CMK (cell line): ENCODE data around the gene STT3B.
A peak's percentile ranks its signal among the peaks of the same experiment; 100 is the strongest.

Source experiments
- DNase-seq: peaks from one replicate; pipeline ENCODE4 v3.0.0-alpha.2; 2010; ENCODE audit warnings: low read depth

The STT3B gene

DNA sequence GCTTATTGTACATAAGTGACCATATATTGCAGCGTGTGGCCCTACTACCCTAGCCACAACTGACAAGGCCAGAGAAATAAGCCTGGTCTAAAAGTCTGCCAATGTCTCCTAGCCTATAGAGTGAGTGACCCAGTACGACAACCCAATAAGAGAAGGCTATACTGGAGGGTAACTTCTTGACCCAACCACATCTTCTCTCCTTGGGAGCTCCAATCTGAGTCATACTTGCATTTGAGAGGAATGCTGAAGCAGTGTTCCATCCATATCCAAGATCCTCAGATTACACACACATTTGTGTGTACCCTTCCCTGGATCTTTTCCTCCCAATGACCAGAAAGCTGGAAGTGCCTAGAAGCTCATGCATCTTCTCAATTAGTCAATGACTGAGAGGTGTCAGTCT lies 11.3 kb upstream of the STT3B start:
- DNase-seq = no peak

GRCh38 chr3:31522152-31522551 lies 10.6 kb upstream of the STT3B start:
- DNase-seq = no peak

DNA sequence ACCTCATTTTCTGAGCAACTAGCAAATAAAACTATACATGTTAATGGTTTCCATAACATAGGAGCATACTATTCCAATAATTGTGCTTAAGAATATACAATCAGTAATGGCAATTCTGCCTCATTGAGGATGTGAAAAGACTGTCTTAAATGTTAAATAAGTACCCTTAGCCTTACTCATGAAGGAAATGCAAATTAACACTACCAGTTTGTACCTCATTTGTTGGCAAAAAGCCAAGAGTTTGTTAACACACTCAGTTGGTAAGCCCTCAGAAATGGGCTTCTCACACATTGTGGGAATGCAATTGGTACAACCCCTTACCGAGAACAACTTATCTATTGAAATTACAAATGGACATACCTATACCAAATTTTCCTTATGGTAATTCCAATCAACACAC lies 9.2 kb upstream of the STT3B start:
- DNase-seq = no peak

DNA sequence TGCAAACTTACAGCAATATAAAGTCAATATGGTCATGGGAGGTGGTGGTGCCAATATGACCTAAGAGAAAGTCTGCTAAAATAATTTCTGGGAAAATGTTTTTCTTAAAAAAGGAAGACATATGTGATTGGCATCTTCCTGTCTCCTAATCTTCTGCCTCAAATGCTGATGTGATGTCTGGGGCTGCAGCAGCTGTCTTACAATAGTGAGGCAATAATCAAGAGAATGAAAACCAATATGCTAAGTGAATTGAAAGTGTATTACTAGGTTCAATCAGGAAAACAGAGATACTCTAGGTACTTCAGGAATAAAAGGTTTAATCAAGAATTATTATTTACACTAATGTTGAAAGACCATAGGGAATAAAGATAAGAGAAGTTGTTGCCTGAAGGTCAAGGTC lies 7.2 kb upstream of the STT3B start:
- DNase-seq = no peak

GRCh38 chr3:31529421-31529820 lies 3.3 kb upstream of the STT3B start:
- DNase-seq = no peak

GRCh38 chr3:31530039-31530959 lies 2.4 kb upstream of the STT3B start:
- DNase-seq = no peak

GRCh38 chr3:31530960-31531335 lies 1.8 kb upstream of the STT3B start:
- no peak for DNase-seq

DNA sequence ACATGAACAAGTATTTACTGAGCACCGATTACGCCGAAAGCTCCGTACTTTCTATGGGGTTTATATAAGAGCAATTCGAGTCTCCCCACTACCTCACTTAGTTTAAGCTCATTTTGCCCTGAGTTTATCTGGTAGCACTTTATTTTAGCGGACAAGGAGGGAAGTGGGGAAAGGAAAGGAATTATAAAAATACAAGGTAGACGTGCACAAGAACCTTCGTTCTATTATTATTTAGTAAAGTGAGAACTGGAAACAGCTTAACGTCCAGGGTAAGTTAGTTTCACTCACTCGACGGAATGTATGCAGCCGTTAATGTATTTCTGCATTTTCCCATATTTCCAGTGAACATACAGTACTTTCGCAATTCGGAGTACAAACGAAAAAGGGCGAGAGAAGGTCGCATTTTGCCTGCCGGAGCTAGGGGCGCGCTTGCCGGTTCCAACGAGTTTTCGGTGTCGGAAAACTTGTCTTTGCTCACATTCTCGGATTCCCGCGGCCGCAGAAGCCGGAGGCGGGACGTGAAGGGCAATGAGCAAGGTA lies 1.2 kb upstream of the STT3B start:
- no peak for DNase-seq

GRCh38 chr3:31531992-31532586 lies 636 bp upstream of the STT3B start:
- DNase-seq = peak; percentile 95

DNA sequence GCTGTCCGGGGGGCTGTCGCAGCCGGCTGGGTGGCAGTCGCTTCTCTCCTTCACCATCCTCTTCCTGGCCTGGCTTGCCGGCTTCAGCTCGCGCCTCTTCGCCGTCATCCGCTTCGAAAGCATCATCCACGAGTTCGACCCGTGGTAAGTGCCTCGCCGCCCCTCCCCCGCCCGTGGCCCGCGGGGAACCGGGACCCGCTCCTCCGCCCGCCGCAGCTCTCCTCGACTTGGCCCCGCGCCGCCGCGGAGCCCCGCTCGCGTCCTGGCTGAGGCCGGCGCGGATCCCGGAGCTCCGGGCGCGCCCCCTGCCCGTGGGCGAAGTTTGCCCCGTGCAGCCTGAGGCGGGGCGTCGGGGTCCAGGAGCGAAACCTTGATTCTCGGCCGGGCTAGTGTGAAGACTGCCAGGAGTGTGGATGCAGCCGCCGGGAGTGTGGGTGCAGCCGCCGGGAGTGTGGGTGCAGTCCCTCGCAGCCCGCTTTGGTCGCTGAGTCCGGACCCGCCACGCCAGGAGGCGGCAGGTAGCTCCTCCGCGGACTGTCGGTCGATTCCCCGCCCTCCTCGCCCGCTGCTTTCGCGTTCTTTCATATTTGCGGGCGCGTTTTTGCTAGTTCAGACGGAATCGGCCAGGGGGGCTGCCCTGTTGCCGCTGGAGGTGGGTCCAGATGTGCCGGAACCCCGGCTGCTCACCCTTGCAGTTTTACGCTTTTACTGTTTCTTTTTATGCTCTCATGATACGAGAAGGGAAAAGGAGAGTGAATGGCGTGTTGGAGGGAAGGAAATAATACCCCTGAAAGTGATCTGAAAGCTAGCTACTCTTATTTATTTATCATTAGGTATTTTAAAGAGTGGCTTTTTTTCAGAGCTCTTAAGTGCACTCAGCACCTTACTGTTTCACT lies 692 bp downstream of the STT3B start:
- DNase-seq = no peak

DNA sequence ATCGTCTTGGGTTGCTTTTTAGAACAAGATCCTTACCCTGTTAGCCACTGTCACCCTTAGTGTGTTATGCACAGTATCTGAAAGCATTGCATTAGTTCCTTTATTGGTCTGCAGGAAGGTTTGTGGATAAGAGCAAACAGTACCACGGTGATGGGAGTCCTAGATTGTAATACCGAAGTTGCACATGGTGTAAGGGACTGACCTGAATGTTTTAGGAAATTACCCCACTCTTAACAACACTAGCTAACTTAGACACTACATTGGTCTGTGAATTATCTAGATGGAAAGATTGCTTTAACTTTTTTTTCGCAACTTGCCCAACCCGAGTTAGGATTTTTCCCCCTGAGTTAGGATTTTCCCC lies 1.3 kb downstream of the STT3B start:
- DNase-seq = no peak

DNA sequence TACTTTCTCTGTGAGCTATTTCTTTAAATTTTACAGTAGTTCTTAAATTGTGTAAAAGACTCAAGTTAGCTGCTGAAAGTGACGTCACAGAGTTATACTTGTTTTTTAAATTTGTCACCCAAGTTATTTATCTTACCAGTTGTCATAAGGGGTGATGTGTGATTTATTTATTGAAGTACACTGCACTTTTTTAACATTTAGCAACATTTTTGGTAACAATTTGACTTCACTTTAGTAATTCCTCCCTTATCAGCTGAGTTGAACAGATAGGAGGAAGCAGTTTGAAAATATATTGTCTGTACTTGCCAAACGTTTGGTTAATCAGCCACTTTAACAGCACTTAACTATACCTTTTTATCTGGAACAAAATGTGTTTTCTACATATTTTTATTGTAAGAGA lies 3.8 kb downstream of the STT3B start:
- DNase-seq = no peak

- no peak for DNase-seq
Measured at GRCh38 chr3:31538801-31539200, 6.1 kb downstream of the STT3B start.

GRCh38 chr3:31539275-31539674 lies 6.5 kb downstream of the STT3B start:
- DNase-seq = no peak

GRCh38 chr3:31541089-31541488 lies 8.4 kb downstream of the STT3B start:
- DNase-seq = no peak

DNA sequence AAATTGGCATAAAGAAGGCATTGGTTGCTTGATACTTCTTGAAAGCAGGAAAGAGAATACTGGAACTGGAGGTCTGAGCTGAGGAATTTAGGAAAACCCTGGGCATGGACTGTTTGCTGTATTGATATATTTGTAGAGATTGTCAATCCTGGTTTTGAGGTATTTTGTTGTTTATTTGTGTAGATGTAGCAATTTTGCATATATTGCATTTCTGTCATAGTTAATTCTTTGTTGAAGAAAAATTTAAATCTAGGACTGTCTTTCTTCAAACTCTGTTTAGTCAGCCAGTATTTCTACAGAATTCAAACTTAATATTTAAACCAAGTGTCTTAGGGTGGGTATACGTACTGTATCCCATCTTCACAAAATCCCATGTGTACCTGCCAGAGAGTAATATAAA lies 9.5 kb downstream of the STT3B start:
- DNase-seq = no peak

DNA sequence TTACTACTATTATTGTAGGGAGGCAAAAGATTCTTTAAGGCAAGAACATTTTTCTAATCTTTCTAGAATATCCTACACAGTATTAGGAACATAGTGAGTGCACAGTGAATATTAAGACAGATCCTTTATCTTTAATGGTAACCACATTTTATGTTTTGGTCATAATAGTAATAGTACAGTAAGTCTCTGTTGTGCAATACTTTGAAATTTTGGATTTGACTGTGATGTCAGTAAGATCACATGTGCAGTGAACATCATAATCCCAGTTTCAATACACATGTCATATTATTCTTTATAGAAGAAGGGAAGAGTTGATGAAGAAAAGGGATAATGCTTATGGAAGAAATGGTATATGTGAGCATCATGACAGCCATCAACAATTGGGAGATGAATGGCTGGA lies 10.7 kb downstream of the STT3B start:
- no peak for DNase-seq

- no peak for DNase-seq
Measured at GRCh38 chr3:31544634-31545033, 11.9 kb downstream of the STT3B start.

DNA sequence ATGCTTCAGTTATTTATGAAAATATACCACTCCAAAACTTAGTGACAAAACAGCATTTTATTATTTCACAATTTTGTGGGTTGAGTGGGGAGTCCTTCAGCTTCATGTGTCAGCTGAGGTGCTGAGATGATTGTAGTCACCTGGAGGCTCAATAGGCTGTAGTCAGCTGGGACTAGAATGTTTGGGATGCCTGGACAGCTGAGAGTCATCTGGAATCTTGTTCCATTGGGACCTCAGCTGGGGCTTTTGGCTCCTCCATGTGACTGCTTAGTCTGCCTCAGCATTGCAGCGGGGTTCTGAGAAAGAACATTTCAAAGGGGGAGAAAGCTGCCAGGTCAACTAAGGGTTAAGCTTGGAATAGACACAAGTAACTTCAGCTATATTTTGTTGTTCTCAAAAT lies 13.4 kb downstream of the STT3B start:
- DNase-seq = no peak

GRCh38 chr3:31546725-31547124 lies 14.0 kb downstream of the STT3B start:
- DNase-seq = no peak

- DNase-seq = no peak
Measured at GRCh38 chr3:31550452-31551251, 17.9 kb downstream of the STT3B start.

GRCh38 chr3:31551646-31552045 lies 18.9 kb downstream of the STT3B start:
- DNase-seq = no peak
